Fibroblast of lung (primary cell): Measurements from ENCODE around the gene FRA10AC1. TPM values are rescaled to one million over a fixed set of nuclear protein-coding genes. Genes with fewer than 3 reads are reported as not detected.

Experiments
- DNase-seq, 2 donors: peaks; one replicate each; pipeline versions ENCODE4 v3.0.0 to v3.0.0-alpha.2; 2010; ENCODE audit warnings: low read depth in 2 of 2
- H2AFZ ChIP-seq: 2 replicates; pipeline ENCODE4 v1.5.1; 2012; ENCODE audit warnings: low read length, control low read depth, inconsistent platforms
- H3K27ac ChIP-seq: 2 replicates; pipeline ENCODE4 v1.5.1; 2011; ENCODE audit warnings: low read length, control low read depth; ENCODE audit not compliant: insufficient read depth
- H3K27me3 ChIP-seq: 2 replicates; pipeline ENCODE4 v1.5.1; 2011; ENCODE audit warnings: mild to moderate bottlenecking, low read length; ENCODE audit not compliant: control insufficient read depth, insufficient read depth
- H3K36me3 ChIP-seq: 2 replicates; pipeline ENCODE4 v1.5.1; 2011; ENCODE audit warnings: low read length; ENCODE audit not compliant: control insufficient read depth, insufficient read depth
- H3K4me1 ChIP-seq: 2 replicates; pipeline ENCODE4 v1.5.1; 2011; ENCODE audit warnings: low read length; ENCODE audit not compliant: control insufficient read depth, insufficient read depth; ENCODE audit errors: extremely low read depth
- H3K4me2 ChIP-seq: 2 replicates; pipeline ENCODE4 v1.5.1; 2011; ENCODE audit warnings: low read length, control low read depth; ENCODE audit not compliant: insufficient read depth; ENCODE audit errors: extremely low read depth
- H3K4me3 ChIP-seq, 4 experiments: fragments of 200-600 bp in 1 of 4; sonication (generic) in 1 of 4; replicated peaks in 1 of 4; 2 replicates each; pipeline ENCODE4 v1.5.1; 2011 to 2016; ENCODE audit warnings: low read length in 4 of 4, low read depth in 3 of 4, mild to moderate bottlenecking in 3 of 4, control low read depth in 2 of 4, inconsistent platforms in 1 of 4, mixed read lengths in 1 of 4; ENCODE audit not compliant: insufficient read depth in 1 of 4; ENCODE audit errors: control extremely low read depth in 1 of 4
- H3K79me2 ChIP-seq: 2 replicates; pipeline ENCODE4 v1.5.1; 2012; ENCODE audit warnings: mild to moderate bottlenecking, low read length, inconsistent platforms; ENCODE audit not compliant: control insufficient read depth, insufficient read depth
- H3K9ac ChIP-seq: 2 replicates; pipeline ENCODE4 v1.5.1; 2011; ENCODE audit warnings: mild to moderate bottlenecking, low read length, control low read depth; ENCODE audit not compliant: insufficient read depth
- H3K9me3 ChIP-seq: 2 replicates; pipeline ENCODE4 v1.5.1; 2012; ENCODE audit warnings: low read depth, low read length; ENCODE audit not compliant: control insufficient read depth, insufficient read depth
- H4K20me1 ChIP-seq: 2 replicates; pipeline ENCODE4 v1.5.1; 2011; ENCODE audit warnings: low read length; ENCODE audit not compliant: control insufficient read depth, insufficient read depth; ENCODE audit errors: extremely low read depth
- CTCF ChIP-seq, 2 donors: IDR thresholded peaks in 1 of 2; conservative IDR thresholded peaks in 1 of 2; 1 replicate in 1 of 2; 2 replicates in 1 of 2; pipeline ENCODE4 v1.5.1; 2011 to 2012; ENCODE audit warnings: low read length in 2 of 2, control low read depth in 1 of 2, inconsistent platforms in 1 of 2, low read depth in 1 of 2, mild to moderate bottlenecking in 1 of 2
- EZH2 ChIP-seq: IDR thresholded peaks from 2 replicates; pipeline ENCODE4 v1.5.1; 2012; ENCODE audit warnings: low read length, control low read depth, mild to moderate bottlenecking; ENCODE audit errors: missing control alignments
- polyA plus RNA-seq, 2 donors: library from polyadenylated mRNA; depleted of rRNA in 1 of 2; stranded (reverse) in 1 of 2; unstranded in 1 of 2; fragments of >200 nt; gene quantifications; 2 replicates each; pipeline ENCODE4 v1.2.1, GENCODE V29; 2011 to 2012; ENCODE audit warnings: missing spikeins in 1 of 2
- total RNA-seq: library from RNA; depleted of rRNA; stranded (reverse); fragments of >200 nt; gene quantifications from 2 replicates; pipeline ENCODE4 v1.2.1, GENCODE V29; 2014

Gene FRA10AC1
- total and polyA plus RNA-seq, 2 donors (not counting 1 experiment from before 2014, with no cell fraction given): 7.1 to 9.4 TPM

GRCh38 chr10:93620925-93621324 is 81.5 kb downstream of the FRA10AC1 start:
- Histone ChIP-seq H2AFZ (no peak overlapping the region), H3K79me2 (no peaks in the 10 kb centered on the region), H3K36me3 (no peaks in the 10 kb centered on the region), H3K4me3 (no peak overlapping the region), H3K27me3 (peaks cover 6% of the 10 kb centered on the region), H3K9ac (no peak overlapping the region), H3K4me2 (no peak overlapping the region), H4K20me1 (no peaks in the 10 kb centered on the region), H3K27ac (no peak overlapping the region), H3K4me1 (no peaks in the 10 kb centered on the region), H3K9me3 (no peaks in the 10 kb centered on the region)
- TF ChIP-seq CTCF (conservative IDR thresholded peaks at IDR 0.05 in 1 of 2, IDR thresholded peaks at IDR 0.05 in 1 of 2; ENCODE audit: low read depth in 1 of 2, low read length in 2 of 2): no peak
- no peak for TF ChIP-seq EZH2
- DNase-seq: no peak

Other genes starting within 250 kb of the FRA10AC1 start
- gene MYOF, start 220.3 kb downstream of the FRA10AC1 start, total RNA-seq: 161 and 298 TPM in 2 replicates
- 215 and 314 TPM in 2 replicates for gene MYOF, start 220.3 kb downstream of the FRA10AC1 start, polyA plus RNA-seq
- 2.1 and 19.0 TPM in 2 replicates for gene CEP55, start 206.0 kb downstream of the FRA10AC1 start, total RNA-seq
- 16.1 and 51.6 TPM in 2 replicates for gene CEP55, start 206.0 kb downstream of the FRA10AC1 start, polyA plus RNA-seq
- gene FFAR4, start 135.9 kb downstream of the FRA10AC1 start, total RNA-seq: not detected in 2 replicates
- not detected in 2 replicates for gene FFAR4, start 135.9 kb downstream of the FRA10AC1 start, polyA plus RNA-seq
- not detected in 2 replicates for gene RBP4, start 101.4 kb downstream of the FRA10AC1 start, total RNA-seq
- gene RBP4, start 101.4 kb downstream of the FRA10AC1 start, polyA plus RNA-seq: 0.28 TPM in 1 of 2 replicates, not detected in the other
- not detected in 2 replicates for gene PDE6C, start 90.1 kb downstream of the FRA10AC1 start, total RNA-seq
- not detected in 2 replicates for gene PDE6C, start 90.1 kb downstream of the FRA10AC1 start, polyA plus RNA-seq
- not detected in 2 replicates for gene LGI1, start 55.3 kb upstream of the FRA10AC1 start, total RNA-seq
- not detected in 2 replicates for gene LGI1, start 55.3 kb upstream of the FRA10AC1 start, polyA plus RNA-seq
- 2.1 and 4.0 TPM in 2 replicates for gene SLC35G1, start 191.4 kb upstream of the FRA10AC1 start, total RNA-seq
- gene SLC35G1, start 191.4 kb upstream of the FRA10AC1 start, polyA plus RNA-seq: 5.7 and 8.1 TPM in 2 replicates